HEK293 (cell line): ENCODE results near the gene AKR1B15.

Experiments used
- CTCF ChIA-PET: fragments of 350-600 bp; formaldehyde crosslinking; extraction: SDS; loops from one replicate; lab custom pipeline; 2021; ENCODE audit warnings: antibody characterized with exemption; lab: Yijun Ruan, JAX
- POLR2A ChIA-PET: fragments of 300-600 bp; formaldehyde crosslinking; extraction: SDS; loops from one replicate; lab custom pipeline; 2020; ENCODE audit warnings: antibody characterized with exemption, inconsistent platforms; lab: Yijun Ruan, JAX
- H3K27ac ChIP-seq: fragments of 200-500 bp; sonication (Bioruptor generic); 2 replicates; pipeline ENCODE4 v1.5.1; 2014; ENCODE audit warnings: low read depth, low read length, control low read depth, inconsistent platforms; ENCODE audit errors: extremely low read depth
- H3K36me3 ChIP-seq, 2 experiments: fragments of 200-500 bp in 1 of 2; sonication (Bioruptor generic) in 1 of 2; 1 replicate in 1 of 2; 2 replicates in 1 of 2; pipeline ENCODE4 v1.5.1; 2014 to 2017; ENCODE audit warnings: inconsistent platforms in 2 of 2, low read length in 2 of 2; ENCODE audit not compliant: control insufficient read depth in 2 of 2, insufficient read depth in 1 of 2
- H3K4me1 ChIP-seq: fragments of 200-500 bp; sonication (Bioruptor generic); 2 replicates; pipeline ENCODE4 v1.5.1; 2014; ENCODE audit warnings: mild to moderate bottlenecking, low read length, inconsistent platforms; ENCODE audit not compliant: control insufficient read depth, insufficient read depth
- H3K4me3 ChIP-seq: 2 replicates; pipeline ENCODE4 v1.5.1; 2011; ENCODE audit warnings: low read depth, mild to moderate bottlenecking, control low read depth, low read length, moderate library complexity
- H3K9me3 ChIP-seq: fragments of 200-500 bp; sonication (Bioruptor generic); 2 replicates; pipeline ENCODE4 v1.5.1; 2014; ENCODE audit warnings: low read depth, low read length, inconsistent platforms; ENCODE audit not compliant: control insufficient read depth, insufficient read depth
- GLIS1 ChIP-seq: fragments of 450-650 bp; formaldehyde crosslinking; IDR thresholded peaks from 2 replicates; pipeline ENCODE4 v1.5.1; 2016; ENCODE audit warnings: missing biosample characterization, missing genetic modification characterization
- MEIS1 ChIP-seq: sonication (generic); formaldehyde crosslinking; IDR thresholded peaks from 2 replicates; pipeline ENCODE4 v1.8.1; 2022; ENCODE audit warnings: missing genetic modification reagents, mild to moderate bottlenecking, borderline replicate concordance
- MZF1 ChIP-seq: fragments of 450-650 bp; formaldehyde crosslinking; IDR thresholded peaks from 2 replicates; pipeline ENCODE4 v1.5.1; 2017; ENCODE audit warnings: missing biosample characterization, missing genetic modification characterization, borderline replicate concordance
- TRIM28 ChIP-seq: IDR thresholded peaks from 2 replicates; pipeline ENCODE4 v1.6.1; 2011; ENCODE audit warnings: low read length, control low read depth, borderline replicate concordance
- ZBTB17 ChIP-seq: fragments of 450-650 bp; formaldehyde crosslinking; IDR thresholded peaks from 2 replicates; pipeline ENCODE4 v1.5.1; 2016; ENCODE audit warnings: missing biosample characterization, missing genetic modification characterization
- ZBTB26 ChIP-seq: fragments of 450-650 bp; formaldehyde crosslinking; optimal IDR thresholded peaks from 2 replicates; pipeline ENCODE3; 2016; ENCODE audit warnings: missing biosample characterization, mild to moderate bottlenecking, missing genetic modification characterization
- ZFP37 ChIP-seq: fragments of 450-650 bp; formaldehyde crosslinking; IDR thresholded peaks from 2 replicates; pipeline ENCODE4 v1.5.1; 2016; ENCODE audit warnings: missing biosample characterization, missing genetic modification characterization
- ZNF121 ChIP-seq: fragments of 450-650 bp; formaldehyde crosslinking; IDR thresholded peaks from 2 replicates; pipeline ENCODE4 v1.5.1; 2016; ENCODE audit warnings: missing biosample characterization, missing genetic modification characterization
- ZNF174 ChIP-seq: fragments of 450-650 bp; formaldehyde crosslinking; IDR thresholded peaks from 2 replicates; pipeline ENCODE4 v1.5.0; 2017; ENCODE audit warnings: missing biosample characterization, mild to moderate bottlenecking, missing genetic modification characterization
- ZNF239 ChIP-seq: fragments of 450-650 bp; formaldehyde crosslinking; IDR thresholded peaks from 2 replicates; pipeline ENCODE4 v1.5.1; 2016; ENCODE audit warnings: missing biosample characterization, missing genetic modification characterization
- ZNF280D ChIP-seq: fragments of 450-650 bp; formaldehyde crosslinking; IDR thresholded peaks from 2 replicates; pipeline ENCODE4 v1.5.1; 2016; ENCODE audit warnings: missing biosample characterization, missing genetic modification characterization
- ZNF335 ChIP-seq: fragments of 450-650 bp; formaldehyde crosslinking; conservative IDR thresholded peaks from 2 replicates; pipeline ENCODE4 v1.5.1; 2016; ENCODE audit warnings: missing biosample characterization, missing genetic modification characterization
- ZNF366 ChIP-seq: fragments of 450-650 bp; formaldehyde crosslinking; conservative IDR thresholded peaks from 2 replicates; pipeline ENCODE4 v1.5.1; 2016; ENCODE audit warnings: missing biosample characterization, missing genetic modification characterization
- ZNF391 ChIP-seq: fragments of 450-650 bp; formaldehyde crosslinking; IDR thresholded peaks from 2 replicates; pipeline ENCODE4 v1.5.1; 2016; ENCODE audit warnings: low read depth, missing biosample characterization, missing genetic modification characterization, borderline replicate concordance
- ZNF394 ChIP-seq: fragments of 450-650 bp; formaldehyde crosslinking; IDR thresholded peaks from 2 replicates; pipeline ENCODE4 v1.5.1; 2016; ENCODE audit warnings: missing biosample characterization, missing genetic modification characterization, mild to moderate bottlenecking, moderate library complexity, borderline replicate concordance
- ZNF530 ChIP-seq: fragments of 450-650 bp; formaldehyde crosslinking; IDR thresholded peaks from 2 replicates; pipeline ENCODE4 v1.5.1; 2016; ENCODE audit warnings: low read depth, missing biosample characterization, missing genetic modification characterization
- ZNF600 ChIP-seq: fragments of 450-650 bp; formaldehyde crosslinking; IDR thresholded peaks from 2 replicates; pipeline ENCODE4 v1.5.1; 2016; ENCODE audit warnings: missing biosample characterization, missing genetic modification characterization
- ZNF629 ChIP-seq: fragments of 450-650 bp; formaldehyde crosslinking; IDR thresholded peaks from 2 replicates; pipeline ENCODE4 v1.5.1; 2017; ENCODE audit warnings: missing biosample characterization, missing genetic modification characterization
- ZNF660 ChIP-seq: fragments of 450-650 bp; IDR thresholded peaks from 2 replicates; pipeline ENCODE4 v1.5.1; 2018; ENCODE audit warnings: missing biosample characterization, mild to moderate bottlenecking, missing genetic modification characterization
- ZNF677 ChIP-seq: fragments of 450-650 bp; IDR thresholded peaks from 2 replicates; pipeline ENCODE4 v1.5.0; 2018; ENCODE audit warnings: missing biosample characterization, mild to moderate bottlenecking, missing genetic modification characterization, moderate library complexity
- ZNF692 ChIP-seq: fragments of 450-650 bp; formaldehyde crosslinking; IDR thresholded peaks from 2 replicates; pipeline ENCODE4 v1.5.1; 2016; ENCODE audit warnings: missing biosample characterization, missing genetic modification characterization
- ZNF785 ChIP-seq: fragments of 450-650 bp; formaldehyde crosslinking; IDR thresholded peaks from 2 replicates; pipeline ENCODE4 v1.5.1; 2016; ENCODE audit warnings: missing biosample characterization, missing genetic modification characterization
- TF ChIP-seq, protein P1 (sequence below): fragments of 450-650 bp; formaldehyde crosslinking; IDR thresholded peaks from 2 replicates; pipeline ENCODE4 v1.5.1; 2017; ENCODE audit warnings: missing biosample characterization, missing genetic modification characterization
- TF ChIP-seq, protein P2 (sequence below): fragments of 450-650 bp; formaldehyde crosslinking; IDR thresholded peaks from 2 replicates; pipeline ENCODE4 v1.5.1; 2016; ENCODE audit warnings: missing biosample characterization, missing genetic modification characterization
- TF ChIP-seq, protein P3 (sequence below): fragments of 450-650 bp; formaldehyde crosslinking; IDR thresholded peaks from 2 replicates; pipeline ENCODE4 v1.5.1; 2016; ENCODE audit warnings: missing biosample characterization, missing genetic modification characterization

The AKR1B15 gene

GRCh38 chr7:134515569-134516468, 33.1 kb upstream of the AKR1B15 start:
- ChIA-PET POLR2A (no interaction called here), CTCF (interaction anchor here (0.5 to 6.9 kb wide), 25 partner anchors 9 to 944 kb away, joined by 3 to 167 read pairs (median 5); no protein-coding TSS in a partner anchor)
- TF ChIP-seq GLIS1 (tag by site-specific recombination) (peak; percentile 63), ZNF239 (no peak), ZFP37 (tag by site-specific recombination) (peak; percentile 28; the same call in 1 of the 2 replicates), ZNF335 (0 out of 2 replicates have a peak, but pooled peaks have one; percentile 12), ZNF600 (tag by site-specific recombination) (peak; percentile 46; the same call in 1 of the 2 replicates), ZNF692 (tag by site-specific recombination) (0 out of 2 replicates have a peak, but pooled peaks have one; percentile 35), ZNF785 (no peak), TRIM28 (0 out of 2 replicates have a peak, but pooled peaks have one; percentile 41), ZNF660 (tag by site-specific recombination) (peak; percentile 19; the same call in 1 of the 2 replicates), ZNF629 (peak; percentile 49), ZNF366 (peak; percentile 11; the same call in 1 of the 2 replicates), ZBTB17 (tag by site-specific recombination) (no peak)
- Histone ChIP-seq H3K9me3 (no peaks in the 10 kb centered on the region), H3K27ac (no peak overlapping the region), H3K36me3 (no peaks in the 10 kb centered on the region), H3K4me1 (no peaks in the 10 kb centered on the region), H3K4me3 (no peak overlapping the region)

GRCh38 chr7:134520130-134520529, 28.8 kb upstream of the AKR1B15 start:
- POLR2A ChIA-PET, result no interaction called here
- no peak for TF ChIP-seq ZNF280D (tag by site-specific recombination)
- TF ChIP-seq MZF1 (tag by site-specific recombination), result no peak
- no peak for TF ChIP-seq ZNF530 (tag by site-specific recombination)
- no peak for TF ChIP-seq ZBTB26 (tag by site-specific recombination)
- no peak for TF ChIP-seq ZNF677 (tag by site-specific recombination)
- no peak for TF ChIP-seq ZNF174 (tag by site-specific recombination)
- TF ChIP-seq, protein P1, sequence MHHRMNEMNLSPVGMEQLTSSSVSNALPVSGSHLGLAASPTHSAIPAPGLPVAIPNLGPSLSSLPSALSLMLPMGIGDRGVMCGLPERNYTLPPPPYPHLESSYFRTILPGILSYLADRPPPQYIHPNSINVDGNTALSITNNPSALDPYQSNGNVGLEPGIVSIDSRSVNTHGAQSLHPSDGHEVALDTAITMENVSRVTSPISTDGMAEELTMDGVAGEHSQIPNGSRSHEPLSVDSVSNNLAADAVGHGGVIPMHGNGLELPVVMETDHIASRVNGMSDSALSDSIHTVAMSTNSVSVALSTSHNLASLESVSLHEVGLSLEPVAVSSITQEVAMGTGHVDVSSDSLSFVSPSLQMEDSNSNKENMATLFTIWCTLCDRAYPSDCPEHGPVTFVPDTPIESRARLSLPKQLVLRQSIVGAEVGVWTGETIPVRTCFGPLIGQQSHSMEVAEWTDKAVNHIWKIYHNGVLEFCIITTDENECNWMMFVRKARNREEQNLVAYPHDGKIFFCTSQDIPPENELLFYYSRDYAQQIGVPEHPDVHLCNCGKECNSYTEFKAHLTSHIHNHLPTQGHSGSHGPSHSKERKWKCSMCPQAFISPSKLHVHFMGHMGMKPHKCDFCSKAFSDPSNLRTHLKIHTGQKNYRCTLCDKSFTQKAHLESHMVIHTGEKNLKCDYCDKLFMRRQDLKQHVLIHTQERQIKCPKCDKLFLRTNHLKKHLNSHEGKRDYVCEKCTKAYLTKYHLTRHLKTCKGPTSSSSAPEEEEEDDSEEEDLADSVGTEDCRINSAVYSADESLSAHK (tag by site-specific recombination), result no peak
- no peak for TF ChIP-seq ZNF391 (tag by site-specific recombination)
- no peak for TF ChIP-seq ZNF600 (tag by site-specific recombination)
- TF ChIP-seq, protein P2, sequence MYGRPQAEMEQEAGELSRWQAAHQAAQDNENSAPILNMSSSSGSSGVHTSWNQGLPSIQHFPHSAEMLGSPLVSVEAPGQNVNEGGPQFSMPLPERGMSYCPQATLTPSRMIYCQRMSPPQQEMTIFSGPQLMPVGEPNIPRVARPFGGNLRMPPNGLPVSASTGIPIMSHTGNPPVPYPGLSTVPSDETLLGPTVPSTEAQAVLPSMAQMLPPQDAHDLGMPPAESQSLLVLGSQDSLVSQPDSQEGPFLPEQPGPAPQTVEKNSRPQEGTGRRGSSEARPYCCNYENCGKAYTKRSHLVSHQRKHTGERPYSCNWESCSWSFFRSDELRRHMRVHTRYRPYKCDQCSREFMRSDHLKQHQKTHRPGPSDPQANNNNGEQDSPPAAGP, result no peak
- no peak for TF ChIP-seq ZNF394 (tag by site-specific recombination)
- TF ChIP-seq, protein P3, sequence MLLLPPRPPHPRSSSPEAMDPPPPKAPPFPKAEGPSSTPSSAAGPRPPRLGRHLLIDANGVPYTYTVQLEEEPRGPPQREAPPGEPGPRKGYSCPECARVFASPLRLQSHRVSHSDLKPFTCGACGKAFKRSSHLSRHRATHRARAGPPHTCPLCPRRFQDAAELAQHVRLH, result no peak
- no peak for TF ChIP-seq ZNF121 (tag by site-specific recombination)
- no peak for TF ChIP-seq MEIS1 (CRISPR knock-in tag)
- Histone ChIP-seq H3K27ac (no peak overlapping the region), H3K9me3 (no peaks in the 10 kb centered on the region), H3K4me1 (no peaks in the 10 kb centered on the region), H3K36me3 (no peaks in the 10 kb centered on the region), H3K4me3 (no peak overlapping the region)
- CTCF ChIA-PET, result interaction anchor here (0.6 to 1.4 kb wide), 3 partner anchors 9 to 88 kb away, joined by 3 to 7 read pairs (median 5); no protein-coding TSS in a partner anchor
